Muscle of leg (tissue), 11 donors: ENCODE data around the gene MNX1. TPM values are rescaled to one million over a fixed set of nuclear protein-coding genes. Genes with fewer than 3 reads are reported as not detected.

ENCODE experiments used
- DNase-seq: peaks from one replicate; pipeline ENCODE4 v3.0.0; 2013
- H3K27ac ChIP-seq: one replicate; pipeline ENCODE4 v1.5.1; 2013; ENCODE audit warnings: mild to moderate bottlenecking, low read length, control low read depth
- H3K27me3 ChIP-seq: one replicate; pipeline ENCODE4 v1.6.1; 2013; ENCODE audit warnings: low read length; ENCODE audit not compliant: control insufficient read depth, insufficient read depth
- H3K36me3 ChIP-seq: one replicate; pipeline ENCODE4 v1.6.1; 2013; ENCODE audit warnings: low read length; ENCODE audit not compliant: control insufficient read depth, insufficient read depth
- H3K4me1 ChIP-seq: one replicate; pipeline ENCODE4 v1.6.1; 2013; ENCODE audit warnings: low read length; ENCODE audit not compliant: control insufficient read depth, insufficient read depth
- H3K4me3 ChIP-seq: one replicate; pipeline ENCODE4 v1.5.1; 2013; ENCODE audit warnings: low read length, control low read depth
- H3K9me3 ChIP-seq: replicated peaks from 2 replicates; pipeline ENCODE4 v1.6.1; 2013; ENCODE audit warnings: low read depth, low read length; ENCODE audit not compliant: control insufficient read depth
- WGBS: methylation state at CpG from one replicate; pipeline ENCODE4 v1.1.5; 2013; ENCODE audit warnings: missing lambda C conversion rate; ENCODE audit not compliant: insufficient coverage; 5-methylcytosine and 5-hydroxymethylcytosine counted together
- polyA plus RNA-seq, 8 donors: library from polyadenylated mRNA; unstranded; fragments of 120-200 nt; gene quantifications; one replicate each; pipeline versions ENCODE4 v1.2.1 to v1.2.3, GENCODE V29; 2013; ENCODE audit warnings: inconsistent platforms in 1 of 8, low replicate concordance in 1 of 8; ENCODE audit not compliant: insufficient read length in 8 of 8, insufficient read depth in 1 of 8
- total RNA-seq: library from RNA; stranded (reverse); fragments of 120-200 nt; gene quantifications from one replicate; pipeline ENCODE4 v1.2.4, GENCODE V29; 2013

The MNX1 gene
- total and polyA plus RNA-seq, 9 donors = 0.08 to 0.25 (median 0.16) TPM; not detected in 6

DNA sequence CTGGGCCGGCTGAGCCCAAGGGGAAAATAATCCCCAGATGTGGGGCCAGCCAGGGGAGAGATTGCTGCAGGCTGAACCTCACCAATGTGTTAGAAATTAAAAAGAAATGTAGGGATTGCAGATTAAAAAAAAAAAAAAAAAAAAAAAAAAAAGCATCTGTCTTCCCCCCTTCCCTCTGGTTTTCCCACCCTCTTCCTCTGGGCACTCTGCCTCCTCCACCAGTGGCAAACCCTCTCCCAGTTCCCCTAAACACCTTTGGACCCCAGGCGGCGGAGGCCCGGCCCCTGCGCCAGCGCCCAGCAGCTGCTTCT, 7.1 kb downstream of the MNX1 start:
- no CpG with 5 or more reads among the region's 6 CpGs for WGBS

DNA sequence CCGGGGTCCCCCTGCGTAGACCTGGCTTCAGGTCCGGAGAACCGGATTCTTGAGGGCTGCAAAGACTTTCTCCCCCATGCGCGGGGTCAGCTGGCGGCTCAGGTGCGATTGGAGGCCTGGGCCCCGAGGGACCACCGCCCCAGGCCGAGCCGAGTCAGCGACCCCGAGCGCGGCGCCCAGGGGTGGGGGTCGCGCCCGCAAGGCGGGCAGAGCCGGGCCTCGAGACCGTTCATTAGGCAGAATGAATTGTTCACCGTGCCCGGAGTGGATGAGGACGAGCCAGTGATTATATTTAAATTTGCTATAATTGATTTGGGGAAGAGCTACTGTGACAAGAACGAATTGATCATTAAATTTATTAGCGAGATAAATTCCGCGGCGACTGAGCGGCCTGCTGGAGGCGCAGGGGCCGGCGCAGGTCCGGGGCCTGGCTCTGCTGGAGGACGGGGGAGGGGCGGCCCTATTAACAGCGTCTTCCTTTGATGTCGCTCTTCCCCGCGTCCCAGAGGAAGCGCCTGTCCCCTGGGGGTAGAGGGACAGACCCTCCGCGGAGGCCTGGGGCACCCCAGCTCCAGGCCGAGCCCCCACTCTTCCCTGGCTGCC, 7.5 kb downstream of the MNX1 start:
- peaks cover 96% of the 10 kb centered on the region for H3K27me3 ChIP-seq
- H3K4me1 ChIP-seq = peaks cover 14% of the 10 kb centered on the region
- H3K36me3 ChIP-seq = no peaks in the 10 kb centered on the region
- WGBS = 3% methylated on average over 40 of the region's 47 CpGs
- no peak for DNase-seq
- H3K4me3 ChIP-seq = no peak overlapping the region
- no peak overlapping the region for H3K27ac ChIP-seq
- no peaks in the 10 kb centered on the region for H3K9me3 ChIP-seq

More for the DNA sequence above, 7.1 kb downstream of the MNX1 start:
- no peak overlapping the region for H3K27ac ChIP-seq
- no peaks in the 10 kb centered on the region for H3K36me3 ChIP-seq
- peaks cover 97% of the 10 kb centered on the region for H3K27me3 ChIP-seq
- DNase-seq = no peak
- no peak overlapping the region for H3K4me3 ChIP-seq
- no peaks in the 10 kb centered on the region for H3K9me3 ChIP-seq
- peaks cover 14% of the 10 kb centered on the region for H3K4me1 ChIP-seq

DNA sequence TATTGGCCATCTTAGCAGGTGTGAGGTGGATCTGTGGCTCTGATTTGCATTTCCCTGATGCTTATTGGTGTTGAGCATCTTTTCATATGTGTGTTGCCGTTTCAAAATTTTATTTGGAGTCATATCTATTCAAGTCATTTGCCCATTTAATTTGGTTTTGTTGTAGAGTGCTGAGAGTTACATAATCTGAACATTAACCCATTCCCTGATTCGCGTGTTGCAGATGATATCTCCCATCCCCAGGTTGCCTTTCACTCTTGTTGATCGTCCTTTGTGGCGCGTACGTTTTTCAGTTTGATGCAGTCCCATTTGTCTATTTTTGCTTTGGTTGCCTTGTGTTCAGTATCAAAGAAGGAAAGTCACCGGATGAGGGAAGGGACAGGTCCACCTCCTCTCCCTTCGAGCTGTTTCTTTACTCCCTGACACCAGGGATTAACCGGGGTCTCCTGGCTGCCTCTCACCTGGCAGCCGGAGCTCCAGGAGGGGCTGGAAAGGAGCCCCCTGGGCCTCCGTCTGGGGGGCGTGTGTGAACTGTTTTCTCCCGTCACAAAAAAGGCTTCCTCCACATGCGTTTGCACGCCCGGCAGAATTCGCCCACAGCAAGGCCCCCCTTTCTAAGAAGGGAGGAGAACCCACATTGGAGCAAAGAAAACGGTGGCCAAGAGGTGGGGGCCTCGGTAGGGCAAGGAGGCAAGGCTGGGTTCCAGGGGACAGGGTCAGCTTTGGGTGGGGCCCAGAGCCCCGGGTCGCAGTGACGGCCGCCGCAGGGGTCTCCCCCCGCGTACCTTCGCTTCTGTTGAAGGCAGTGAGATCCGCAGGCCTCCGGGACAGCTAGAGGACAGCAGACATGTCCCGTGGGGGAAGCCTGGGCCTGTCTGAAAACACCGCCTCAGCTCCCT, 8.3 kb downstream of the MNX1 start:
- Histone ChIP-seq H3K4me1 (peaks cover 14% of the 10 kb centered on the region), H3K36me3 (no peaks in the 10 kb centered on the region), H3K4me3 (no peak overlapping the region), H3K27me3 (peaks cover 96% of the 10 kb centered on the region), H3K9me3 (no peaks in the 10 kb centered on the region), H3K27ac (no peak overlapping the region)
- 3% methylated on average over 22 of the region's 32 CpGs for WGBS
- no peak for DNase-seq

DNA sequence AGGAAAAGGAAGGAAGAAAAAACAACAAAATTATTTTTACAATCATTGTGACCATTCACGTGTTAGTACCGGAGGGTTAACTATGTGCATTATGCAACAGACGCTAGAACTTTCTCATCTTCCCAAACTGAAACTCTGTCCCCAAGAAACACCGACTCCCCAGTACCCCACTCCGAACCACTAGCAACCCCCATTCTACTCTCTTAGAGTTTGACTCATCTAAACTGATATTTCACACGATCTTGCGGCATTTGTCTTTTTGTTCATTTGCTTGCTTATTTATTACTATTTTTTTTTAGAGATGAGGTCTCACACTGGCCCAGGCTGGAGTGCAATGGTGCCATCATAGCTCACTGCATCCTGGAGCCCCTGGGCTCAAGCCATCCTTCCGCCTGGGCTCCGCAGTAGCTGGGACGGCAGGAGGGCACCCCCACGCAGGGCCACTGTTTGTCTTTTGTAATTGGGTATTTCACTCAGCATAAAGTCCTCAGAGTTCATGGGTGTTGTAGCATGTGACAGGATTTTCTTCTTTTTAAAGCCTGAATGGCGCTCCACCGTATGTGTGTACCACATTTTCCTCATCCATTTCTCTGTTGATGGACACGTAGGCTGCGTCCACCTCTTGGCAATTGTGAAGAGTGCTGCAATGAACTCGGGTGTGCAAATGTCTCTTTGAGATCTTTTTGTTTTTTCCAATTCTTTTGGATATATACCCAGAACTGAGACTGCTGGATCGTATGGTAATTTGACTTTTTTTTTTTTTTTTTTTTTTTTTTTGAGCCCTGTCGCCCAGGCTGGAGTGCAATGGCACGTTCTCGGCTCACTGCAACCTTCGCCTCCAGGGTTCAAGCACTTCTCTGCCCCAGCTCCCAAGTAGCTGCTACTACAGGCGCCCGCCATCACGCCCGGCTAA, 9.5 kb downstream of the MNX1 start:
- H3K4me3 ChIP-seq = no peak overlapping the region
- 0% methylated on average over 3 of the region's 25 CpGs for WGBS
- peaks cover 93% of the 10 kb centered on the region for H3K27me3 ChIP-seq

DNA sequence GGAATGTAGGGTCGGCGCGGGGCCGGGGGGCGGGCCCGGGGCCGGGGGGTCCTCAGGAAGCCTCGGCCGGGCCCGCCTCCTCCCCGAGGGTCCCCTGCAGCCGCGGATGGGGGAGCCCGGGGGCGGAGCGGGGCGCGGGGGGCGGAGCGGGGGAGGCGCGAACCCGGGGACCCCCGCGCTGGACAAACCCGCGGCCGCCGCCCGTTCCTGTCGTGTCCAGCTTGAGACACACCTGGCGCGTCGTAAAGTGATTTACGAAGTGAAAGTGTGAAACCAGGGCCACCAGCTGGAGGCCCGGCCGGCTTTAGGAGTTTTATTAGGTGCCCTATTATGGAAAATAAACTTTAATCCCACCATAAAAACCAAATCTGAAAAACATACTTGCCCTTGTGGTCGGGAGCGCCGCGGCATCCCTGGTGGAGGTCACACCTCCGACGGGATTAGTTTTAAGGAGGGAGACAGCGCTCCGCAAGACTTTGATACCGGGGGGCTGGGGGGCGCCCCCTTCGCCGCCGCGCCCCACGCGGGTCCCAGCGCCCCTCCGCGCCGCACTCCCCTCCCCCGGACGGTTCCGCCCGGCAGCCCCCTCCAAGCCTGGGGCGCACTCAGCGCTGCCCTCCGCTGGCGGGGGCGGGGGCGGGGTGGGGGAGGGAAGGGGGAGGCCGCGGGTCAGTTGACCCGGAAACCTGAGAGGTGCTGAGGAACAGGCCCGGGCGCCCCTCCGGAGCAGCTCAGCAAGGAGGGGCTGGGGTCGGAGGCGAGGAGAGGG, 10.3 kb downstream of the MNX1 start:
- Histone ChIP-seq H3K36me3 (no peaks in the 10 kb centered on the region), H3K27ac (no peak overlapping the region), H3K9me3 (no peaks in the 10 kb centered on the region), H3K4me3 (peak overlapping the region; percentile 13), H3K4me1 (peaks cover 14% of the 10 kb centered on the region), H3K27me3 (peaks cover 92% of the 10 kb centered on the region)
- DNase-seq = no peak
- 0% methylated on average over 23 of the region's 75 CpGs for WGBS

More for the DNA sequence above, 9.5 kb downstream of the MNX1 start:
- Histone ChIP-seq H3K4me1 (peaks cover 14% of the 10 kb centered on the region), H3K36me3 (no peaks in the 10 kb centered on the region), H3K27ac (no peak overlapping the region), H3K9me3 (no peaks in the 10 kb centered on the region)
- no peak for DNase-seq

DNA sequence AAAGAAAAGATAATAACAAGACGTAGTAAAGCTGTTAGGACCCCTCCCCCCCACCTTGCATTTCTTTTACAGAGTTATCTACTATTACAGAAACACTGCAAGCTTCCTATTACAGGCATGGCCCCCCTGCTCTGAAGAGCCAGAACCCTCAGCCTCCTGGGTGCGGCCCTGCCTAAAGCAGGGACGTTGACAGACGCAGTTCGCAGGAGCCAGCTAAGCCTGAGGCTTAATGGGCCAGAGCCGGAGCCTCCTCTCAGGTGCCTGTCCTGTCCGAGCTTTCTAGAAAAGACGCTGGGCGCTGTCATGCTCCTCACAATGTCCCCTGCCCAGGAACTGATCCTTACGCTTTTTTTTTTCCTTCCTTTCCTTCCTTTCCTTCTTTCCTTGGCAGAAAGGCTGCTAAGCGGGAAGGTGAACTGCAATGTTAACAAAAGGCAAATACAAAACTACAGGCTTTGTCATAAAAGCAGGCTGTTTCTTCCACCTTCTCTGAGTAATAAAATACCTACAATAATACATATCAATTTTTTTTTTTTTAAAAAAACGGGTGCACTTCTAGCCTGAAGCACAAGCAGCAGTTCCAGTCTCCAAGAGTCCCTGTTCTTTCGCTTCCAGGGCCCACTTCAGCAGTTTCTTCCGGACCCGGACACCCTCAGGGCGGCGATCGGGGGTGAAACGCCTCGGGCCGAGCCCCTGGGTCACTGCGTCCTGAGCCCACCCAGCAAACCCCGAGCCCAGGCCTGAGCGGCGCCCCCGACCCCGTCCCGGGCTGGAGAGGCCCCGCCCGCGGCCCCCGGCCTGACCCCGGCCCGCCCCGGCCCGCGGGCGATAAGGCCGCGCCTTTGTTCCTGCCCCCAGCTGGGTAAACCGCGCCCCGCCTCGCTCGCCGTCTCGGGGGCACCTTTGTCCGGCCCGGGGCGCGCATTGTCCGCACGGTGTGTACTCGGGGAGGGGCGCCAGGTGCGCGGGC, 11.2 kb downstream of the MNX1 start:
- peaks cover 89% of the 10 kb centered on the region for H3K27me3 ChIP-seq
- no peaks in the 10 kb centered on the region for H3K9me3 ChIP-seq
- DNase-seq = no peak
- peaks cover 11% of the 10 kb centered on the region for H3K4me1 ChIP-seq
- H3K36me3 ChIP-seq = no peaks in the 10 kb centered on the region
- H3K27ac ChIP-seq = no peak overlapping the region
- 7% methylated on average over 50 of the region's 57 CpGs for WGBS
- no peak overlapping the region for H3K4me3 ChIP-seq

DNA sequence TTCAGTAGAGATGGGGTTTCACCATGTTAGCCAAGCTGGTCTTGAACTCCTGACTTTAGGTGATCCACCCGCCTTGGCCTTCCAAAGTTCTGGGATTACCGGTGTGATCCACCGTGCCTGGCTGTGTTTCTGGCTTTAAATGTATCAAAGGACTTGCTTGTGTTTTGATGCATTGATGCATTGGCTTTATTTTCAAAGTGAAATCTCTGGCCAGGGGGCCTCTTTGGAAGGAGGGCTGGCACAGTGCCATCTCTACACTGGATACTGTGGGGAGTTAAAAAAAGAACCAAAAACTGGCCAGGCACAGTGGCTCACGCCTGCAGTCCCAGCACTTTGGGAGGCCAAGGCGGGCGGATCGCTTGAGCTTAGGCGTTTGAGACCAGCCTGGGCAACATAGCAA, 16.0 kb downstream of the MNX1 start:
- WGBS = 65% methylated on average over 4 of the region's 8 CpGs
- Histone ChIP-seq H3K36me3 (no peaks in the 10 kb centered on the region), H3K27me3 (peaks cover 75% of the 10 kb centered on the region), H3K9me3 (no peaks in the 10 kb centered on the region), H3K4me1 (no peaks in the 10 kb centered on the region), H3K27ac (no peak overlapping the region), H3K4me3 (no peak overlapping the region)
- no peak for DNase-seq

DNA sequence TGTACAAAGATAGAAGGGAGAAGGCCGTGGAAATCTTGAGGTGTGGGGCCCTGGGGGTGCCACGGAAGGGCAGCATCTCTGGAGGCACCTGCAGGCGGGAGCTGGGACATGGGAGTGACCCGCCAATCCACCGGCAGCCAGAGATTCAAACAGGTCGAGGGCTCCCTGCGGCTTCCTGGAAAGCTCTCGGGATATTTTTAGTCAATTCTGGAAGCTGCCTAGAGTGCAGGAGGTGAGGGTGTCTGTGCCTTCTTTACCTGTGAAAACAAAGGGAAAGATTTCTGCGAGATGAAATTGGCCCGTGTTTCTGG, 16.6 kb downstream of the MNX1 start:
- peaks cover 71% of the 10 kb centered on the region for H3K27me3 ChIP-seq
- no peaks in the 10 kb centered on the region for H3K4me1 ChIP-seq
- no peak overlapping the region for H3K27ac ChIP-seq
- 71% methylated on average over 8 of the region's 10 CpGs for WGBS
- H3K36me3 ChIP-seq = no peaks in the 10 kb centered on the region
- H3K9me3 ChIP-seq = no peaks in the 10 kb centered on the region
- no peak for DNase-seq
- no peak overlapping the region for H3K4me3 ChIP-seq
